ENCODE measurements around the gene RBMXL3. TPM values are rescaled to one million over a fixed set of nuclear protein-coding genes. Genes with fewer than 3 reads are reported as not detected.

RBMXL3 gene
- total and polyA plus RNA-seq, 2 donors (not counting 1 experiment from before 2014, with no cell fraction given), result not detected

- no peaks in the 10 kb centered on the region for H3K27me3 ChIP-seq (ENCODE audit: control insufficient read depth, insufficient read depth, low read length)
- no peak for DNase-seq (ENCODE audit: low read depth in 2 of 2)
- H3K36me3 ChIP-seq (ENCODE audit: control insufficient read depth, insufficient read depth, low read length), result no peaks in the 10 kb centered on the region
- no peak overlapping the region for H3K27ac ChIP-seq (ENCODE audit: insufficient read depth, low read length)
- H3K9me3 ChIP-seq (ENCODE audit: control insufficient read depth, insufficient read depth, low read depth, low read length), result no peaks in the 10 kb centered on the region
- H3K4me1 ChIP-seq (ENCODE audit: control insufficient read depth, extremely low read depth, insufficient read depth, low read length), result no peaks in the 10 kb centered on the region
- peak overlapping the region; percentile 23 for H3K4me2 ChIP-seq (ENCODE audit: extremely low read depth, insufficient read depth, low read length)
- H4K20me1 ChIP-seq (ENCODE audit: control insufficient read depth, extremely low read depth, insufficient read depth, low read length), result no peaks in the 10 kb centered on the region
- no peak overlapping the region for H2AFZ ChIP-seq (ENCODE audit: low read length)
- H3K79me2 ChIP-seq (ENCODE audit: control insufficient read depth, insufficient read depth, low read length), result peaks cover 13% of the 10 kb centered on the region
- TF ChIP-seq, protein P1, sequence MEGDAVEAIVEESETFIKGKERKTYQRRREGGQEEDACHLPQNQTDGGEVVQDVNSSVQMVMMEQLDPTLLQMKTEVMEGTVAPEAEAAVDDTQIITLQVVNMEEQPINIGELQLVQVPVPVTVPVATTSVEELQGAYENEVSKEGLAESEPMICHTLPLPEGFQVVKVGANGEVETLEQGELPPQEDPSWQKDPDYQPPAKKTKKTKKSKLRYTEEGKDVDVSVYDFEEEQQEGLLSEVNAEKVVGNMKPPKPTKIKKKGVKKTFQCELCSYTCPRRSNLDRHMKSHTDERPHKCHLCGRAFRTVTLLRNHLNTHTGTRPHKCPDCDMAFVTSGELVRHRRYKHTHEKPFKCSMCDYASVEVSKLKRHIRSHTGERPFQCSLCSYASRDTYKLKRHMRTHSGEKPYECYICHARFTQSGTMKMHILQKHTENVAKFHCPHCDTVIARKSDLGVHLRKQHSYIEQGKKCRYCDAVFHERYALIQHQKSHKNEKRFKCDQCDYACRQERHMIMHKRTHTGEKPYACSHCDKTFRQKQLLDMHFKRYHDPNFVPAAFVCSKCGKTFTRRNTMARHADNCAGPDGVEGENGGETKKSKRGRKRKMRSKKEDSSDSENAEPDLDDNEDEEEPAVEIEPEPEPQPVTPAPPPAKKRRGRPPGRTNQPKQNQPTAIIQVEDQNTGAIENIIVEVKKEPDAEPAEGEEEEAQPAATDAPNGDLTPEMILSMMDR (conservative IDR thresholded peaks at IDR 0.05 in 1 of 2, IDR thresholded peaks at IDR 0.05 in 1 of 2; ENCODE audit: low read depth in 1 of 2, low read length in 2 of 2), result no peak
- no peak for TF ChIP-seq EZH2 (IDR thresholded peaks at IDR 0.05; ENCODE audit: low read length, missing control alignments)
- H3K4me3 ChIP-seq (replicated peaks in 1 of 4; ENCODE audit: control extremely low read depth in 1 of 4, insufficient read depth in 1 of 4, low read depth in 3 of 4, low read length in 4 of 4), result no peak overlapping the region
- no peak overlapping the region for H3K9ac ChIP-seq (ENCODE audit: insufficient read depth, low read length)
Observed at GRCh38 chrX:115229337-115230003, 40.3 kb downstream of the RBMXL3 start.

DNA sequence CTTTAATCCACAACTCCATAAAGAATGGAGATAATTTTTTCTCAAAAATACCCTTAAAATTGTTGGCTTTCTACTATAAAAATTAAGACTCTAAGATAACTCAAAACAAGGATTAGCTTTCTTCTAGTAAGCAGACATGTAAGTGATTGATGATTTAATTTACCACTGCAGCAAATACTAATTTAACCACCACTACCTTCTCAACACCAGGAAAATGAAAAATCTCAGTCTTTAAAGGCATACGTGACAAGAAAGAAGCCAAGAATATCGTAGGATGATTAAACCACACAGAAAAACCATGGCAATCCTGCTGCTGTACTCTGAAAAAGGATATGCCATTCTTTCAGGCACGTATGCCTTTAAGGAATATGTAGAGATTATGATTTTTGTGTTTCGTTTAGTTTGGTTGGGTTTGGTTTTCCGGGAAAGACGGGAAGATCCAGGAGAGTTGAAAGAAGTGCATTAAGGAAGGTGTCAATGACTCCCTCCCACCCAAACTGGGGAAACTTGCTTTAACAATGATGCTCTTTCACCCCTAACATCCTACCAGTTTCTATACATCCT is 43.8 kb downstream of the RBMXL3 start:
- Histone ChIP-seq H4K20me1 (ENCODE audit: control insufficient read depth, extremely low read depth, insufficient read depth, low read length) (no peaks in the 10 kb centered on the region), H3K27ac (ENCODE audit: insufficient read depth, low read length) (peak overlapping the region; percentile 72), H3K36me3 (ENCODE audit: control insufficient read depth, insufficient read depth, low read length) (no peaks in the 10 kb centered on the region), H3K4me2 (ENCODE audit: extremely low read depth, insufficient read depth, low read length) (peak overlapping the region; percentile 68), H3K4me3 (replicated peaks in 1 of 4; ENCODE audit: control extremely low read depth in 1 of 4, insufficient read depth in 1 of 4, low read depth in 3 of 4, low read length in 4 of 4) (peak overlapping the region; percentile 63 to 86 (median 77)), H2AFZ (ENCODE audit: low read length) (peak overlapping the region; percentile 88), H3K27me3 (ENCODE audit: control insufficient read depth, insufficient read depth, low read length) (no peaks in the 10 kb centered on the region), H3K79me2 (ENCODE audit: control insufficient read depth, insufficient read depth, low read length) (peaks cover 13% of the 10 kb centered on the region), H3K9me3 (ENCODE audit: control insufficient read depth, insufficient read depth, low read depth, low read length) (no peaks in the 10 kb centered on the region), H3K9ac (ENCODE audit: insufficient read depth, low read length) (peak overlapping the region; percentile 46), H3K4me1 (ENCODE audit: control insufficient read depth, extremely low read depth, insufficient read depth, low read length) (no peaks in the 10 kb centered on the region)
- no peak for DNase-seq (ENCODE audit: low read depth in 2 of 2)
- TF ChIP-seq, protein P1 (conservative IDR thresholded peaks at IDR 0.05 in 1 of 2, IDR thresholded peaks at IDR 0.05 in 1 of 2; ENCODE audit: low read depth in 1 of 2, low read length in 2 of 2), result no peak
- no peak for TF ChIP-seq EZH2 (IDR thresholded peaks at IDR 0.05; ENCODE audit: low read length, missing control alignments)

- peak within 1 kb of the TSS; percentile 72 for H3K27ac ChIP-seq (ENCODE audit: insufficient read depth, low read length)
- TF ChIP-seq EZH2 (IDR thresholded peaks at IDR 0.05; ENCODE audit: low read length, missing control alignments), result no peak
- TF ChIP-seq, protein P1 (conservative IDR thresholded peaks at IDR 0.05 in 1 of 2, IDR thresholded peaks at IDR 0.05 in 1 of 2; ENCODE audit: low read depth in 1 of 2, low read length in 2 of 2), result no peak
- peak; percentile 34 to 56 for DNase-seq (ENCODE audit: low read depth in 2 of 2)
- H3K9ac ChIP-seq (ENCODE audit: insufficient read depth, low read length), result peak within 1 kb of the TSS; percentile 46
- H3K36me3 ChIP-seq (ENCODE audit: control insufficient read depth, insufficient read depth, low read length), result no peaks in the 10 kb centered on the region
- H4K20me1 ChIP-seq (ENCODE audit: control insufficient read depth, extremely low read depth, insufficient read depth, low read length), result no peaks in the 10 kb centered on the region
- H2AFZ ChIP-seq (ENCODE audit: low read length), result peak within 1 kb of the TSS; percentile 88
- H3K4me2 ChIP-seq (ENCODE audit: extremely low read depth, insufficient read depth, low read length), result peak within 1 kb of the TSS; percentile 78
- H3K27me3 ChIP-seq (ENCODE audit: control insufficient read depth, insufficient read depth, low read length), result no peaks in the 10 kb centered on the region
- H3K4me3 ChIP-seq (replicated peaks in 1 of 4; ENCODE audit: control extremely low read depth in 1 of 4, insufficient read depth in 1 of 4, low read depth in 3 of 4, low read length in 4 of 4), result peak within 1 kb of the TSS; percentile 63 to 86 (median 77)
- peaks cover 13% of the 10 kb centered on the region for H3K79me2 ChIP-seq (ENCODE audit: control insufficient read depth, insufficient read depth, low read length)
- no peaks in the 10 kb centered on the region for H3K9me3 ChIP-seq (ENCODE audit: control insufficient read depth, insufficient read depth, low read depth, low read length)
- no peaks in the 10 kb centered on the region for H3K4me1 ChIP-seq (ENCODE audit: control insufficient read depth, extremely low read depth, insufficient read depth, low read length)
Observed at GRCh38 chrX:115233497-115234455, 44.6 kb downstream of the RBMXL3 start, which contains the start of gene LRCH2. TSS of gene LRCH2 (minus strand) at chrX:115234096. CDS start at chrX:115234041, 55 bp downstream.

Data from fibroblast of lung (primary cell).